ENCODE measurements around the gene STARD7. TPM values are rescaled to one million over a fixed set of nuclear protein-coding genes. Genes with fewer than 3 reads are reported as not detected.
A peak's percentile ranks its signal among the peaks of the same experiment; 100 is the strongest.

The STARD7 gene
- total and polyA plus RNA-seq, 9 of the 15 experiments (the other 6 are each of a cell fraction or from before 2014, with no cell fraction given): 90.9 to 196 (median 145) TPM

DNA sequence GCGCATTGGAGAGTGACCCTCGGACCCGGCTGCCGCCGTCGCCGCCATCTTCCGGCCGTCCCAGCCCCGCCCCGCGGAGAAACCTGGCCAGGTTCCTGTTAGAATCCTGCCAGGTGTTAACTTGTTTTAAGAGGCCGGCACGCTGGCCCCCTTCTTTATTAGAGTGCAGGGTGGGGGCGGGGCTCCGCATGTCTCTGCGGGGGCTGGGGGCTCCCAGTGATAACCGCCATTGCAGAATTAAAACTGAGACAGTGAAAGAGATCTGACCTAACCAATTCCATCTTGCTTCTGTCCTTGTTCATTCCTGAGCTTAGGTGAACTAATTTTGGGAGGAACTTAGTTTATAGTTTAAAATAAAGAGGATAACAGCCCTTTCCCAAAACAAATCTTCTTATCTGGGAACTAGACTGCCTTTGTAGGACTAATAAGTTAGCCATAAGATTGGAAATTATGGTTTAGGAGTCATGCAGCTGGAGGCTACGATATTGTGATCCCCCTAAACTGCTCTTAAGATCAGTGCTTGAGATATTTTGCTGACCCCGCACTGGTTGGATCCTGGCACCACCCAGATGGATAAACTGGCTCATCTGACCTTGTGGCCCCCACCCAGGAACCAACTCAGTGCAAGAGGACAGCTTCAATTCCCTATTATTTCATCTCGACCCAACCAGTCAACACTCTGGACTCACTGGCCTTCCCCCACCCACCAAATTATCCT, 543 bp upstream of the STARD7 start (continued):
- TF ChIP-seq GABPA (tag; conservative IDR thresholded peaks at IDR 0.05; ENCODE audit: low read depth): peak; percentile 57
- 0 out of 2 replicates have a peak, but pooled peaks have one; percentile 6 for TF ChIP-seq TEAD2 (tag; IDR thresholded peaks at IDR 0.05)
- TF ChIP-seq MAFG (tag; conservative IDR thresholded peaks at IDR 0.05): no peak
- no peak for TF ChIP-seq TCFL5 (CRISPR knock-in tag; conservative IDR thresholded peaks at IDR 0.05)
- no peak for TF ChIP-seq NR2C2 (CRISPR knock-in tag; IDR thresholded peaks at IDR 0.05)
- peak; percentile 68 for TF ChIP-seq NR2C2 (tag; IDR thresholded peaks at IDR 0.05)
- TF ChIP-seq ZNF354B (CRISPR knock-in tag; IDR thresholded peaks at IDR 0.05): no peak
- TF ChIP-seq KLF6 (CRISPR knock-in tag; IDR thresholded peaks at IDR 0.05; ENCODE audit: borderline replicate concordance): 0 out of 2 replicates have a peak, but pooled peaks have one; percentile 50
- peak; percentile 37; the same call in 1 of the 2 replicates for TF ChIP-seq ZNF644 (tag; IDR thresholded peaks at IDR 0.05; ENCODE audit: low read depth)
- TF ChIP-seq, protein P1, sequence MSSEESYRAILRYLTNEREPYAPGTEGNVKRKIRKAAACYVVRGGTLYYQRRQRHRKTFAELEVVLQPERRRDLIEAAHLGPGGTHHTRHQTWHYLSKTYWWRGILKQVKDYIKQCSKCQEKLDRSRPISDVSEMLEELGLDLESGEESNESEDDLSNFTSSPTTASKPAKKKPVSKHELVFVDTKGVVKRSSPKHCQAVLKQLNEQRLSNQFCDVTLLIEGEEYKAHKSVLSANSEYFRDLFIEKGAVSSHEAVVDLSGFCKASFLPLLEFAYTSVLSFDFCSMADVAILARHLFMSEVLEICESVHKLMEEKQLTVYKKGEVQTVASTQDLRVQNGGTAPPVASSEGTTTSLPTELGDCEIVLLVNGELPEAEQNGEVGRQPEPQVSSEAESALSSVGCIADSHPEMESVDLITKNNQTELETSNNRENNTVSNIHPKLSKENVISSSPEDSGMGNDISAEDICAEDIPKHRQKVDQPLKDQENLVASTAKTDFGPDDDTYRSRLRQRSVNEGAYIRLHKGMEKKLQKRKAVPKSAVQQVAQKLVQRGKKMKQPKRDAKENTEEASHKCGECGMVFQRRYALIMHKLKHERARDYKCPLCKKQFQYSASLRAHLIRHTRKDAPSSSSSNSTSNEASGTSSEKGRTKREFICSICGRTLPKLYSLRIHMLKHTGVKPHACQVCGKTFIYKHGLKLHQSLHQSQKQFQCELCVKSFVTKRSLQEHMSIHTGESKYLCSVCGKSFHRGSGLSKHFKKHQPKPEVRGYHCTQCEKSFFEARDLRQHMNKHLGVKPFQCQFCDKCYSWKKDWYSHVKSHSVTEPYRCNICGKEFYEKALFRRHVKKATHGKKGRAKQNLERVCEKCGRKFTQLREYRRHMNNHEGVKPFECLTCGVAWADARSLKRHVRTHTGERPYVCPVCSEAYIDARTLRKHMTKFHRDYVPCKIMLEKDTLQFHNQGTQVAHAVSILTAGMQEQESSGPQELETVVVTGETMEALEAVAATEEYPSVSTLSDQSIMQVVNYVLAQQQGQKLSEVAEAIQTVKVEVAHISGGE (CRISPR knock-in tag; IDR thresholded peaks at IDR 0.05): peak in 1 of 3 experiments; percentile 60; a peak in 1 of 6 replicates
- TF ChIP-seq ATF1 (CRISPR knock-in tag; IDR thresholded peaks at IDR 0.05): no peak
- peak; percentile 64; the same call in 1 of the 2 replicates for TF ChIP-seq ATF1 (tag; IDR thresholded peaks at IDR 0.05)
- peak; percentile 43; the same call in 1 of the 2 replicates for TF ChIP-seq DPF2 (IDR thresholded peaks at IDR 0.05)
- 0 out of 2 replicates have a peak, but pooled peaks have one; percentile 29 for TF ChIP-seq ZNF584 (CRISPR knock-in tag; IDR thresholded peaks at IDR 0.05; ENCODE audit: low read depth)
- no peak for TF ChIP-seq TSC22D4 (tag; IDR thresholded peaks at IDR 0.05)
- TF ChIP-seq, protein P2, sequence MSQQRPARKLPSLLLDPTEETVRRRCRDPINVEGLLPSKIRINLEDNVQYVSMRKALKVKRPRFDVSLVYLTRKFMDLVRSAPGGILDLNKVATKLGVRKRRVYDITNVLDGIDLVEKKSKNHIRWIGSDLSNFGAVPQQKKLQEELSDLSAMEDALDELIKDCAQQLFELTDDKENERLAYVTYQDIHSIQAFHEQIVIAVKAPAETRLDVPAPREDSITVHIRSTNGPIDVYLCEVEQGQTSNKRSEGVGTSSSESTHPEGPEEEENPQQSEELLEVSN (IDR thresholded peaks at IDR 0.05; ENCODE audit: borderline replicate concordance in 1 of 2, extremely low read depth in 1 of 2, insufficient read depth in 1 of 2, insufficient read length in 1 of 2, low read depth in 1 of 2, low read length in 1 of 2, poor library complexity in 1 of 2, severe bottlenecking in 1 of 2): peak in 1 of 2 experiments; percentile 8
- TF ChIP-seq SNIP1 (IDR thresholded peaks at IDR 0.05; ENCODE audit: low read depth): no peak
- TF ChIP-seq ZNF212 (CRISPR knock-in tag; IDR thresholded peaks at IDR 0.05): no peak
- TF ChIP-seq, protein P3, sequence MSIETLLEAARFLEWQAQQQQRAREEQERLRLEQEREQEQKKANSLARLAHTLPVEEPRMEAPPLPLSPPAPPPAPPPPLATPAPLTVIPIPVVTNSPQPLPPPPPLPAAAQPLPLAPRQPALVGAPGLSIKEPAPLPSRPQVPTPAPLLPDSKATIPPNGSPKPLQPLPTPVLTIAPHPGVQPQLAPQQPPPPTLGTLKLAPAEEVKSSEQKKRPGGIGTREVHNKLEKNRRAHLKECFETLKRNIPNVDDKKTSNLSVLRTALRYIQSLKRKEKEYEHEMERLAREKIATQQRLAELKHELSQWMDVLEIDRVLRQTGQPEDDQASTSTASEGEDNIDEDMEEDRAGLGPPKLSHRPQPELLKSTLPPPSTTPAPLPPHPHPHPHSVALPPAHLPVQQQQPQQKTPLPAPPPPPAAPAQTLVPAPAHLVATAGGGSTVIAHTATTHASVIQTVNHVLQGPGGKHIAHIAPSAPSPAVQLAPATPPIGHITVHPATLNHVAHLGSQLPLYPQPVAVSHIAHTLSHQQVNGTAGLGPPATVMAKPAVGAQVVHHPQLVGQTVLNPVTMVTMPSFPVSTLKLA (conservative IDR thresholded peaks at IDR 0.05): 0 out of 4 replicates have a peak, but pooled peaks of 1 of the 2 experiments have one; percentile 7
- TF ChIP-seq KHSRP (IDR thresholded peaks at IDR 0.05): no peak

Data from K562 (cell line).